DMS53 treated with DMSO at 0.1 percent for 48 hours (cell line): ENCODE measurements around the gene CACNB2.

Experiments
- DNase-seq: peaks from one replicate; lab custom pipeline; 2025; ENCODE audit not compliant: unreplicated experiment; lab: John Stamatoyannopoulos, UW

Gene CACNB2

DNA sequence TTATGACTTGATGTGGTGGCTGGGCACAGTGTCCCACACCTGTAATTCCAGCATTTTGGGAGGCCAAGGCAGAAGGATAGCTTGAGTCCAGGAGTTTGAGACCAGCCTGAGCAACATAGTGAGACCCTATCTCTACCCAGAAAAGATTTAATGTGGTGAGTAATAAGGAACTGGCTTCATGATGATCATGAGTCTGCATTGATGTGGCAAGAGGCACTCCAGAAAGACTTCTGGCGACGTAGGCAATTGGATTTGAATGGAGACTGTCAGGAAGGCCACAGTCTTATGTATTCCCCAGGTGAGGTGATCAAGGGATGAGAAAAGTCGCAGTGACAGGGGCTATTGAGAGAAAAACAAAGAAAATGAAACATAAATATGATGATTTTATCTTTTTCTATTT lies 138.0 kb downstream of the CACNB2 start:
- no peak for DNase-seq

DNA sequence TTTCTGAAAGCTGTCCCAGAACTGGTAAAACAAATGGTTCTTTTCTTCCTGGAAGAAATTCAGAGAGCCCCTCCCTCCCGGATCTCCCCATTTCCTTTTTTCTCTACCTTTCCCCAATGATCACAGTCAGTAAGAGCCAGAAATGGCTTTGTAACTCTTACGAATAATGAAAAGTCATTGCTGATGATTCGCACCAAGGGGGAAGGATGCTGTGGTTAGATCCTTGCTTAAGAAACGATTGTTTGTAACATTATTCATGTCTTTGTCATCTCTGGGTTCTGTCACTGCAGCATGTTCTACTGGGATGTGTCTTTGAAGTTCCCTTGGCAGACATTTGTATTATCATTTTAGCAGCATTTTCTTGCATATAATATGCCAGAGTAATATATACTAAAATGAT lies 138.9 kb downstream of the CACNB2 start:
- no peak for DNase-seq

DNA sequence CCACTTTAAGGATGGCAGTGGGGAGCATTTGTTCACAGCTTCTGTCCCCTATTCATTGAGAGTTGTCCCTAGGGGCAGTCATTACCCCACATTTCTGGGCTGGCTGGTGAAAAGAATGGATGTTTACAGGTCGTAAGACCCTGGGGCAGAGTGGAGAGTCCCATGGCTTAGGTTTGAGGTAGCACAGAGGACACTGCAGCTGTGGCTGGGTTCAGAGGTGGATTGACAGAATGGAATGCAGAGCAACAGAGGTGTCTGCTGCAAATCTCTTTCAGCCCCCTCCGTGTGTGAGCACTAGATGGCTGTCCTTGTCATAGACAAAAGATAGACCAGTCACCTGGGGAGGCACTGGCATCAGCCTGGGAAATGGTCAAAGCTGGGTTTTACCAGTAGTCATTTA lies 141.9 kb downstream of the CACNB2 start:
- DNase-seq: no peak

DNA sequence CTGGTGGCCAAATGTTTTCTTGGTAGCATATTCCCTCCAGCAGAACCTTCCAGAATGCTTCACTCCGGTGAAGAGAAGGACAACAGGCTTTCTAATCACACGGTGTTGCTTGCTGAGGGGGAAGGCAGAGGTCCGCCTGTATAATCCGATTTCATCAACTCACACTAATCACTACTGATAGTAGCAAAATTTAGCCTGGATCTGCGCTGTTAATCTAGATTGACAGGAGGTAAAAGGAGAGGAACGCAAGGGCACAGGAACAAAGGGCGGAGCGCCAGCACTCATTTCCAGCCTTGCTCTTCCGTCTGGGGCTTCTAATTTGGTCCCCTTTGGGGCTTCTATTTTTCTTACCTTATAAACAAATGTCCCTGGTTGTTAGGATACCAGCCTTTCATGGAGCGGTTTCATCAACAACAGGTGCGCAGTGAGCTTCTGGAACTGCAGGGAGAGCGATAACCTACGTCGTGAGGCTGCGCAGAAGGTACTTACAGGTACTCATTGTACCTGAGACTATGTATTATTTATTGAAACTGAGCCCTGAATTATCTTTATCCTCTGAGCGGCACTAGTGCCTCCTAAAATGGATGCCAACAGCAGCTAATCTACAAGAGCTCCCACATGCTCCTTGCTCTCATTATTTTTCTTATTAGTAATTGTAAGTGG lies 150.6 kb downstream of the CACNB2 start:
- DNase-seq: no peak

DNA sequence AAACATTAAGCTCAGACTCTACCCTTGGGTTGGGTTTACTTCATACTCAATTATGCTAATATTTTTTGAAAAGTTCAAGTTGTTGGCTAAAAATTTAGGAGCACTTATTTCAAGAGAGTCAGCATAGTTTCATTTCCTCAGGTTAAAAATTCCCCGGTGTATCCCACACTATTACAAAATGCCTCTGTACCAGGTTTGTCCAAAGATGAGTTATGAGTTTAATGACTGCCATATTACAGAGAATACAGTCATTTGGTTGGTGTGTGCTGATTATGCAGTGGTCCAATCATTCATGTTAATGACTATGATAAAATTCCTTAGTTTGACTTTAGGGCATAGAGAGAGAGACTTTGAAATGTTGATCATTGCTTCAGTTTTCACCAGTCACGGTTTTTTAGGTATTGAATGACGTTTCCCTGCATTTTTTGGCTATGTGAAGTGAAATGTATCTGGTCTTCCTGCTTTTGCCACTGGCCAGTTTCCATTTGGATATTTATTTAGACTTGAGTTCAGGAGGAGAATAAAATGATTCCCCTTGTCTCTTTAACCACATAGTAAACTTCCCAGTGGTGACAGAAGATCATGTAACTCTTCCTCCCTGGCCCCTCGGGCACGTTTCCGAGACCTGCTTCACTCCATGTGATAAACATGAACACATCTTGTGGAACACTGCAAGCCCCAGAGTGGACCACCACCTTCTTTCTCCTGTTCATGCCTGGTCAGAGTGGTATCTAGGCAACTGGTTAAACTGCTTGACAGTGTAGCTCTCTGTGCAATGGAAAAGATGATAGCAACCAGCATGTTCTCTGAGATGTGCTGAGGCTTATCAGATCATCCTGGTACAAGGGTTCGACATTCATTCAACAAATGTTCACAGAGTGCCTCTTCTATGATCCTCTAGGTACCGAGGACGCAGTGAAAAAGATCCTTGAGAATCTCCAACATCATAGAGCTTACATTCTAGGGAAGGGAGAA lies 153.6 kb downstream of the CACNB2 start:
- DNase-seq: no peak

DNA sequence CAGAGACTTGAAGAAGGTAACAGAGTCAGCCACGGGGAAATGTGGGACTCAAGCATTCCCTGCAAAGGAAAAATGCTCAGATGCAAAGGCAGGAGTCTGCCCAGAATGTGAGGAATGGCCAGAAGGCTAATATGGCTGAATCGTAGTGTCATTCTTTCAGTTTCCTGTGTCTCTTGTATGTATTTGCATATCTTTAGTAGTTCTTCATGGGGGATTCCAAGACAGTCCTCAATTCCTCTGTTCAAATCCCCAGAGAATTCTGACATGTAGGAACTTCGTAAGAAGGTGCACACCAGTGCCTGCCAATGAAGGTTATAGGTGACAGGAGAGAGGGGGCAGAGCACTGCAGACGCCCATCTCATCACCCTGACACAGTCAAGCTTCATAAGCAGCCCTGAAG lies 154.4 kb downstream of the CACNB2 start:
- no peak for DNase-seq

DNA sequence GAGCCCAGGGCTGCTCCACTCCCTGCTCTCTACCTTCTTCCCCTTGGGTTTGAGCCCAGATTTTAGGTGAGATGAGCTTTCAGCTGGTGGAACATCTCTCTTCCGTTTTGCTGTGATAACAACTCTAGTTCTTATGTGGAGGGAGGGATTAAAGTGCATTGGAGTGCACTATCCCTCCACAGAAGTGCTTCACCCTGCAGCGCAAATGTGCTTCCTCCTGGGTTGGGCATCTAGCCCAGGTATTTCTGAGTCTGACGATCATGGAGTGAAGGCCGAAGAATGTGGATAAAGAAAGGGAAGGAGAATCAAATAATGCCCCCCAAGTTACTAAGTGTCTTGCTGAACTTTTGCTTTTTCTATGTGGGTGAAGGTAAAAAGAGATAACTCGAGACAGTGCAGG lies 157.4 kb downstream of the CACNB2 start:
- no peak for DNase-seq

DNA sequence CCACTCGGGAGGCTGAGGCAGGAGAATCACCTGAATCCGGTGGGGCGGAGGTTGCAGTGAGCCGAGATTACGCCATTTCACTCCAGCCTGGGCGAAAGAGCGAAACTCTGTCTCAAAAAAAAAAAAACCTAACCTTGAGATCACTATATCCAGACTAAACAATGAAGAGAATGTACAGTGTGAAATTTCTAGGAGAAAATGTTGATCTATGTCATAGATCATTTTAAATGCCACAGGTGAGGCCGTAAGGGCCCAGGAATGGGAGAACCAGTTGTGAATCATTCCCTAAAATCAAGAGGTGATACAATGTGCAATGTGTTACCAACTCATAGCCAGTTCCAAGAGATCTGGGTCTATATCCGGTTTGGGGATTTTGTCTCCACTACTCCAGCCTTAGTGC lies 158.0 kb downstream of the CACNB2 start:
- DNase-seq: no peak

DNA sequence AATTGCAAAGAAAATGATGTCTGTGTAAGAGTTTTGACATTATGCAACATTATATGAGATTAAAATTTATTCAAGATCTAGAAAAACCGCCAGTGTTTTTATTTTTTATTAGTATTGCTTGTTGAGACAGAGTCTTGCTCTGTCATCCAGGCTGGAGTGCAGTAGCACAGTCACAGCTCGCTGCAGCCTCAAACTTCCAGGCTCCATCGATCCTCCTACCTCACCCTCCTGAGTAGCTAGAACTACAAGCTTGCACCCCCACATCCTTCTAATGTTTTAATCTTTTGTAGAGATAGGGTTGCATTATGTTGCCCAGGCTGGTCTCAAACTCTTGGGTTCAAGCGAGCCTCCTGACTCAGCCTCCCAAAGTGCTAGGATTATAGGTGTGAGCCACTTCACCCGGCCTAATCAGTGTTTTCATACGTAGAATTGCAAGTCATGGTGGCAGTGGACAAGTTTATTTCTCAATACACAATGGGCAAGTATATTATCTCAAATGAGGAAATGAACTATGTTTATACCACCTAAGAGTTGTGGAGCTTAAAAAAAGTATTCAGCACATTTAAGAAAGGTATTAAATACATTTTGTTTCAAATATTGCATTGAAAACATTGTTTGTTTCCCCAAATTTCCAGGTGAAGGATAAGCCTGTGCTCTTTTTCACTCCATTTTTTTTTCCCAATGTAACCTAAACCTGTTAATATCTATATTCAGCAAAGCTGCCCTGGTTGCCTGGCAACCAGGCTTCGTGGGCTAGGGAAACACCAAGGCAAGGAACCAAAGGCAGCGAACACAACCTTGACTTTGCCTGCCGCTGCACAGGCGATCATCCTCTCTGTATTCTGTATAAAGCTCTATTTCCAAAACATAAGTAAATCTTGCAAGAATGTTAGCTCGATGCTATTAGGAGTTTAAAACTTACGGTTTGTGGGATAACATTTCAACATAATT lies 163.9 kb downstream of the CACNB2 start:
- DNase-seq: no peak

DNA sequence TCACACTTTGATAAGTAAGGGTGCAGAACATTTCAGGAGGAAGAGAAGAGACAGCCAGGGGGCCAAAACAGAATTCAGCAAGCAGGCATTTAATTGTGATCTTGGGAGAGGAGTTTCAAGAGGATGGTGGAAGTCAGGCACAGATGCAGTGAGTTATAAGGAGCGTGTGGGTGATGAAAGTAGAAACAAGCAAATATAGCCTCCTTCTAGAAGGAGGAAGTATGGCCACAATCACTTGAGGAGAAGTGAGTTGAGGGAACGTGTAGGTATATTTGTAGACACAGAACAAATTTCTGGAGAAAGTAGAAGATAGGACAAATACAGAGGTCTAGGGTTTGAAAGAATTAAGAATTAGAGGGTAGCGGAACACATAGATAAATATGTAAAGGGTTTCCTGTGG lies 165.8 kb downstream of the CACNB2 start:
- no peak for DNase-seq

DNA sequence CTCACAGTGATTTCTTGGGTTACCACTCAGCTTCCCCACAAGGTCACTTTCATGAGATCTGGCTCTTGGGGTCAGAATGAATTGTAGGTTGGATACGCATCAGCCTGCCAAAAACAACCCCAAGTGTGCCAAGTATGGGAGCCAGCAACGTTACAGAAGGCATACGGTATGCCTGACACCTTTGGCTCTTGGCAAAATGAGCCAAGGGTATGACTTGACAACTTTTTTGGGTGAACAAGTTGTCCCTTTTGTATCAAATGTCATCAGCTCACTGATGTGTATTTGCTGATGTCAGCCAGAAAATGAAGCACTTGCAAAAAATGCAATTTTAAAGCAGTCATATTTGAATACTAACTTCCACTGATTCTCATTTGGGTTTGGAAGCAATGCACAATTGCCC lies 168.4 kb downstream of the CACNB2 start:
- DNase-seq: no peak

DNA sequence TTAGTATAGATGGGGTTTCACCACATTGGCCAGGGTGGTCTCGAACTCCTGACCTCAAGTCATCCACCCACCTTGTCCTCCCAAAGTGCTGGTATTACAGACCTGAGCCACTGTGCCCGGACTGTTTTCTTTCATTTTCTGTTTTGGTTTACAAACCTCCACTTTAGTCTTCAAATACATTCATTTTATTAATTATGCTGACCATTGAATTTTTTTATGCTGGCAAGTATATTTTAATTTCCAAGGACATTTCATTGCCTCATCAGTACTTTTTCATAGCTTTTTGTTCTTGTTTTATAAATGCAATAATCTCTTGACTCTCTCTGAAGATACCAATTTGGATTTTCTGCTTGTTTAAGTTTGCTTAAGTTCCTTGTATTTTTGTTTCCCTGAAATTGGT lies 170.5 kb downstream of the CACNB2 start:
- DNase-seq: no peak

DNA sequence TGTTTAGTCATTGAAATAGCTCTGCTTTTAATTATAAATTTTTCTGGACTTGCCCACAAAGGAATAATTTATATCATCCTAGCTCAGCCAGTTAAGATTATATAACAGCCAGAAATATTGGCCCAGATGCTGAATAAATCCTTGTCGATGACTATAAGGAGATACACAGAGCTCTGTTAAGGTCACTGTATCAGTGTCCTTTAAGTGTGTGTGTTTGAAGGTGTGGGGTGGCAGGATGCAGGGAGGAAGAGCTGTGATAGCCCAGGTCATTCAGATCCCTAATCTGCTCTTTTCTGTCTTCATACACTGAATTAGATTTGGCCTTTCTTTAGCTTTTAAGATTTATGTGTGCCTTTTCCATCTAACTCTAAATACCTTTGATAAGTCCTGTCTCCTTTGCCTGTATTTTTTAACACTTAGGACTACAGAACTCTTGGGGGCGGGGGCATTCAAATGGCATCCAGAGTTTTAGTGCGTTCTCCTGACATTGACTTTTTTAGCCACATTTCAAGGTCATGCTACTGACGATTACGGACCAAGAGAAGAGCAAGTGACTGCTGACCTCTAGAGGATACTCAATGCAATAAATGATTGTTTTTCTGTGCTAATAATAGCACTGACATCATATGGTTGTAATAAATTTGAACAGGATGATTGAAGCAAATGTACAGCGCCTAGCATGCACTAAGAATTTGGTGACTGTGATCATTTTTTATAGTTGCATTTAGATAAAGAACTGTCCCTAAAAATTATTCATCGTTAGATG lies 172.3 kb downstream of the CACNB2 start:
- peak; percentile 58 for DNase-seq

DNA sequence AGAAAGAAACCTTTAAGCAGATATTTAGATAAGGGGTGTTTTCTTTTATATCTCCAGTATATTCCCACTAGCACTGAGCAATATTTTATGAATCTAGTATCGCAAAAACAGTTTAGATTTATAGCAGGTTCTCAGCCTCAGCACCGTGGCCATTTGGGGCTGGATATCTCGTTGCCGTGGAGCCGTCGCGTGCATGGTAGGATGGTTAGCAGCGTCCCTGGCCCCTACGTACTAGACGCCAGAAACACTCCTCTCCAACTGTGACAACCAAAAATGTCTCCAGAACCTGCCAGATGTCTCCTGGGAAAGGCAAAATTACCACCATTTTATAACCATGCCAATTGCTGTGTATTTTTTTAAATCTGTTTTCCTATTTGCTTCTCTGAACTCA lies 172.9 kb downstream of the CACNB2 start:
- no peak for DNase-seq

DNA sequence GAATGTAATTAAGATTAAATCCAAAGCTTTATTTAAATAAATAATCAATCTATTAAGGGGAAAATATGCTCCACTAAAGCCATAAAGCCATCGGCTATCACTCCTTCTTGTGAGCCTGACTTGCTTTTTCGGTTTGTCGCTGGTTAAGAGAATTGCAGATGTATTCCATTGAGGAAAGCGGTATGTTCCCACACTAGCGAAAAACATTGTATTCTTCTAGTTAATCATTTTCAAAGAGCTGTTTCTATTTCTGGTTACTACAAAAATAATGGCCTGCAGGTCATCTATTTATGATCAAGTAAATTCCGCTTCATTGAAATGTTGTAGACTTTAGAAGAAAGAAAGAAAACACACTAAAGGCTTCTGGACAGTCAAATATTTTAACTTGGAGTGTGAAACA lies 173.4 kb downstream of the CACNB2 start:
- no peak for DNase-seq

DNA sequence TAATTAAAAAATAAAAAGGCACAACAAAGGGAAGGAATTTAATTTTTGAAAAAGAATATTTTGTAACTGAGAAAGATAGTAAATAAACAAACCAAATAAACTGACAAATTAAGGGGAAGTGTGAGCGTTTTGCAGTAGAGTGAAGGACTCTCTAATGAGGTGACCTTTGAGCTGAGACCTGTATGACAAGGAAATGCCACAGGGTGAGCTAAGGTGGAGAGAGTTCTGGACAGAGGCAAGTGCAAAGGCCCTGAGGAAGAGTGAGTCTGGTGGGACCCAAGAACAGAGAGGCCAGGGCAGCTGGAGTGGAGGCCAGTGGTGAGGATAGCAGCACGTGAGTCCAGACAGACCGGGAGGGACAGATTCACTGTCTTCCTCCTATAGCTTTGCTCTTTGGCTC lies 179.4 kb downstream of the CACNB2 start:
- no peak for DNase-seq

DNA sequence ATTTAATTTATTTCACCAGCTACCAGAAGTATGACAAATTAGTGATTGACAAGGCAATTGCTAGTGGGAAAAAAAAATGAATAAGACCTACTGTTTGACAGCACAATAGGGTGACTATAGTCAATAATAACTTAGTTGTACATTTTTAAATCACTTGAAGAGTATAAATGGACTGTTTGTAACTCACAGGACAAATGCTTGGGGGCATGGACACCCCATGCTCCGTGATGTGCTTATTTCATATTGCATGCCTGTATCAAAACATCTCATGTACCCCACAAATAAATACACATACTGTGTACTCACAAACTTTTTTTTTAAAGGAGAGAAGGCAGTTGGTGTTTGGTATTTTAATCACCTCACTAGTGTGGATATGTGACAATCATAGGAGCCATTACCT lies 181.1 kb downstream of the CACNB2 start:
- no peak for DNase-seq

DNA sequence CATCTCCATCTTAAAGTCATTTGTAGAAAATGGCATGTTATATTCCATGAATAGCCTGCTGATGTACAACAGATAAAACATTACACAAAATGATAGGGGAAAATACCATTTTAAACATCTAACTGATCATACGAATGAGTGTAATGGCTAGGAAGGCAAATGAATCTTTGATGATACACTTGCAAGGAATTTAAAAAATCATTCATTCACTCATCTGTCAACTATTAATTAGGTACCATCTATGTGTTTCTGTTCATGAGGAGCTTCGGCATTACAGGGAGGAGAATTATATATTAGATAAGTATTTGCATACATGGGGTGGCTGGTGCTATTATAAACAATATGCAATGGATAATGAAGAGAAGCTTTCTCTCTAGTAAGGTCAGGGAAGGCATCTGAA lies 183.7 kb downstream of the CACNB2 start:
- no peak for DNase-seq

DNA sequence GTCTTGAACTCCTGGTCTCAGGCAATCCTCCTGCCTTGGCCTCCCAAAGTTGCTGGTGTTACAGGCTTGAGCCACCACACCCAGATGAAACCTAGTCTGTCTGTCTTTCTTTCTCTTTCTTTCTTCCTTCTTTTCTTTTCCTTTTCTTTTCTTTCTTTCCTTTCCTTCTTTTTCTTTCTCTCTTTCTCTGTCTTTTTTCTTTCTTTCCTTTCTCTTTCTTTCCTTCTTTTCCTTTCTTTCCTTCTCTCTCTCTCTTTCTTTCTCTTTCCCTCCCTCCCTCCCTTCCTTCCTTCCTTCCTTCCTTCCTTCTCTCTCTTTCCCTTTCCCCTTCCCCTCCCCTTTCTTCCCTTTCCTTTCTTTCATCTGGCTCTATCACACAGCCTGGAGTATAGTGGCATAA lies 185.2 kb downstream of the CACNB2 start:
- no peak for DNase-seq

DNA sequence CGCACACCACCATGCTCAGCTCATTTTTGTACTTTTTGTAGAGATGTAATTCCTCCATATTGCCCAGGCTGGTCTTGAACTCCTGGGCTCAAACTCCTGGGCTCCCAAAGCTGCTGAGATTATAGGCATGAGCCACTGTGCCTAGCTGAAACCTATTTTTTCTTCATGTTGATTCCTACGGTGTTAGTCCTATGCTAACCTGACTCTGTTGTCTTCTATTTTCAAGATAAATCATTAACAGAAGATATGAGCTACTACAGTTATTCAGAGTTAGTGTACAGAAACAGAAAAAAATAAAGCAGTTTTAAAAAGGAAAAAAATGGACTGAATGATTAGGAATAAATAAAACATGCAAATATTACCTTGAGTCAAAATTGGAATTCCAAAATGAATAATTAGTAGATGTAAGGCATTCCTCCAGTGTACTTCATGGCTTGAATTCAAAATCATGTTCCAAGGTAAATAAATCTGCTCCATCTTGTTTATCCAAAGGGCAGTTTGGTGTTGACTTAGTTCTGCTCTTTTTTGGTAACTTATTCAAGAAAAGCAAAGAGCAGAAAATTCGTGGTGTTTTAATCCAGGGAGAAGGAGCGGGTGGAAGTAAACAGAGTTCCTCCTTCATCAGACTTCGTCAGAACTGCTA lies 185.8 kb downstream of the CACNB2 start:
- peak; percentile 10 for DNase-seq
